IPS DF 6.9 (cell line): Measurements from ENCODE around the gene RAVER1.

Experiments used
- DNase-seq: peaks from one replicate; pipeline ENCODE4 v3.0.0-alpha.2; 2013; ENCODE audit warnings: low read depth, low spot score
- H3K27ac ChIP-seq: one replicate; pipeline ENCODE4 v1.5.1; 2013; ENCODE audit warnings: low read length, control low read depth
- H3K27me3 ChIP-seq: 2 replicates; pipeline ENCODE4 v1.6.1; 2013; ENCODE audit warnings: mild to moderate bottlenecking, low read length; ENCODE audit not compliant: control insufficient read depth, insufficient read depth
- H3K36me3 ChIP-seq: 2 replicates; pipeline ENCODE4 v1.6.1; 2013; ENCODE audit warnings: low read length; ENCODE audit not compliant: control insufficient read depth, insufficient read depth
- H3K4me1 ChIP-seq: 2 replicates; pipeline ENCODE4 v1.6.1; 2013; ENCODE audit warnings: low read length; ENCODE audit not compliant: control insufficient read depth, insufficient read depth
- H3K4me3 ChIP-seq: 2 replicates; pipeline ENCODE4 v1.5.1; 2013; ENCODE audit warnings: mild to moderate bottlenecking, low read length
- H3K9me3 ChIP-seq: 2 replicates; pipeline ENCODE4 v1.6.1; 2013; ENCODE audit warnings: low read length, inconsistent platforms; ENCODE audit not compliant: control insufficient read depth, insufficient read depth
- WGBS: extraction: QIAGEN DNeasy Blood & Tissue Kit; methylation state at CpG from one replicate; pipeline ENCODE4 v1.1.7; 2013; ENCODE audit warnings: mixed read lengths, missing lambda C conversion rate; ENCODE audit not compliant: insufficient read length, insufficient coverage; 5-methylcytosine and 5-hydroxymethylcytosine counted together

RAVER1 gene

GRCh38 chr19:10278935-10279334 is 54.4 kb downstream of the RAVER1 start:
- no peak overlapping the region for H3K27ac ChIP-seq
- no peak for DNase-seq
- no CpG with 5 or more reads among the region's 1 CpG for WGBS
- H3K27me3 ChIP-seq = no peaks in the 10 kb centered on the region
- H3K4me3 ChIP-seq = no peak overlapping the region
- H3K4me1 ChIP-seq = peaks cover 2% of the 10 kb centered on the region
- H3K36me3 ChIP-seq = no peaks in the 10 kb centered on the region
- H3K9me3 ChIP-seq = no peaks in the 10 kb centered on the region

GRCh38 chr19:10277795-10278589 is 55.3 kb downstream of the RAVER1 start:
- no peaks in the 10 kb centered on the region for H3K27me3 ChIP-seq
- no peak overlapping the region for H3K27ac ChIP-seq
- H3K4me1 ChIP-seq = no peaks in the 10 kb centered on the region
- no peaks in the 10 kb centered on the region for H3K36me3 ChIP-seq
- WGBS = no CpG with 5 or more reads among the region's 9 CpGs
- H3K9me3 ChIP-seq = no peaks in the 10 kb centered on the region
- no peak overlapping the region for H3K4me3 ChIP-seq
- no peak for DNase-seq

- no peaks in the 10 kb centered on the region; the same call in 1 of the 2 replicates for H3K36me3 ChIP-seq
- no peak overlapping the region for H3K27ac ChIP-seq
- WGBS = no CpG with 5 or more reads among the region's 10 CpGs
Measured at GRCh38 chr19:10274589-10274988, 58.7 kb downstream of the RAVER1 start.

GRCh38 chr19:10271543-10272086 is 61.7 kb downstream of the RAVER1 start:
- Histone ChIP-seq H3K4me1 (peaks cover 4% of the 10 kb centered on the region; the same call in 1 of the 2 replicates), H3K36me3 (no peaks in the 10 kb centered on the region; the same call in 1 of the 2 replicates), H3K27me3 (peaks cover 10% of the 10 kb centered on the region), H3K4me3 (no peak overlapping the region), H3K9me3 (no peaks in the 10 kb centered on the region), H3K27ac (no peak overlapping the region)
- no CpG with 5 or more reads among the region's 12 CpGs for WGBS
- DNase-seq = no peak

More at GRCh38 chr19:10274589-10274988, 58.7 kb downstream of the RAVER1 start:
- Histone ChIP-seq H3K27me3 (peaks cover 10% of the 10 kb centered on the region), H3K9me3 (no peaks in the 10 kb centered on the region), H3K4me3 (no peak overlapping the region), H3K4me1 (peaks cover 4% of the 10 kb centered on the region; the same call in 1 of the 2 replicates)
- no peak for DNase-seq

- H3K36me3 ChIP-seq = no peaks in the 10 kb centered on the region; the same call in 1 of the 2 replicates
- no peak within 1 kb of the TSS for H3K27ac ChIP-seq
- no peaks in the 10 kb centered on the region for H3K9me3 ChIP-seq
- H3K27me3 ChIP-seq = peaks cover 10% of the 10 kb centered on the region
- H3K4me1 ChIP-seq = peaks cover 4% of the 10 kb centered on the region; the same call in 1 of the 2 replicates
- no CpG with 5 or more reads among the region's 51 CpGs for WGBS
- H3K4me3 ChIP-seq = peak within 1 kb of the TSS; percentile 35; the same call in 1 of the 2 replicates
- DNase-seq = no peak
Measured at GRCh38 chr19:10270616-10271394, 62.5 kb downstream of the RAVER1 start, which contains the start of gene ICAM1. ICAM1 (plus strand) TSS chr19:10271120; CDS start chr19:10271160, 40 bp downstream.

GRCh38 chr19:10270180-10270615 is 63.1 kb downstream of the RAVER1 start:
- DNase-seq = no peak
- Histone ChIP-seq H3K9me3 (no peaks in the 10 kb centered on the region), H3K27me3 (peaks cover 10% of the 10 kb centered on the region), H3K4me3 (peak overlapping the region; percentile 35; the same call in 1 of the 2 replicates), H3K36me3 (no peaks in the 10 kb centered on the region; the same call in 1 of the 2 replicates), H3K4me1 (peaks cover 4% of the 10 kb centered on the region; the same call in 1 of the 2 replicates), H3K27ac (no peak overlapping the region)
- WGBS = no CpG with 5 or more reads among the region's 37 CpGs

- peaks cover 10% of the 10 kb centered on the region for H3K27me3 ChIP-seq
- H3K4me3 ChIP-seq = peak overlapping the region; percentile 13; the same call in 1 of the 2 replicates
- no peak overlapping the region for H3K27ac ChIP-seq
- H3K9me3 ChIP-seq = no peaks in the 10 kb centered on the region
- DNase-seq = no peak
- H3K4me1 ChIP-seq = peaks cover 4% of the 10 kb centered on the region; the same call in 1 of the 2 replicates
- no peaks in the 10 kb centered on the region; the same call in 1 of the 2 replicates for H3K36me3 ChIP-seq
- no CpG with 5 or more reads among the region's 59 CpGs for WGBS
Measured at GRCh38 chr19:10269333-10270179, 63.8 kb downstream of the RAVER1 start.

GRCh38 chr19:10268071-10268470 is 65.3 kb downstream of the RAVER1 start:
- Histone ChIP-seq H3K36me3 (no peaks in the 10 kb centered on the region; the same call in 1 of the 2 replicates), H3K9me3 (no peaks in the 10 kb centered on the region), H3K4me1 (peaks cover 4% of the 10 kb centered on the region; the same call in 1 of the 2 replicates), H3K27ac (no peak overlapping the region), H3K4me3 (no peak overlapping the region), H3K27me3 (peaks cover 10% of the 10 kb centered on the region)
- no peak for DNase-seq
- WGBS = no CpG with 5 or more reads among the region's 6 CpGs

- no CpG with 5 or more reads among the region's 7 CpGs for WGBS
- no peak for DNase-seq
Measured at GRCh38 chr19:10266706-10267105, 66.6 kb downstream of the RAVER1 start.

More at GRCh38 chr19:10266706-10267105, 66.6 kb downstream of the RAVER1 start:
- H3K27ac ChIP-seq = no peak overlapping the region
- H3K9me3 ChIP-seq = no peaks in the 10 kb centered on the region
- H3K4me3 ChIP-seq = no peak overlapping the region
- H3K36me3 ChIP-seq = no peaks in the 10 kb centered on the region; the same call in 1 of the 2 replicates
- peaks cover 4% of the 10 kb centered on the region; the same call in 1 of the 2 replicates for H3K4me1 ChIP-seq
- peaks cover 10% of the 10 kb centered on the region for H3K27me3 ChIP-seq
